Measurements from ENCODE around the gene KBTBD3. TPM values are rescaled to one million over a fixed set of nuclear protein-coding genes. Genes with fewer than 3 reads are reported as not detected.

Gene KBTBD3
- total RNA-seq, 2 experiments from 2014 or later = 7.9 to 8.7 TPM

DNA sequence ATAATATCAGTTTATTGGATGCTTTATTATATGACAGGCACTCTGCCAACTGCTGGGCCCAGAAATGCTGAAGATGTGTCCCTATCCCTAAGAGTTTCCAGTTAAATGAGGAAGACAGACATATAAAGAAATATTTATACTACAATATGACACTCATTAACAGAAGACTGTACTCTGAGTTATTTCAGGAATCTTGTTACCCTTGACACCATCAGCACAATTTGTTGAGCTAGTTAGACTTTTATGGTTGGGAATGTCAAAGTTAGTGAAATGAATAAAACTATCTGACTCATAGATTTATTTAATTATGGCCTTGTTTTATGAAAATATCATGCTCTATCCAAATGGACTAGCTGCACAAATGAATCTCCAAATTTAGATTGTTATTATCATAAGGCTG is 29.5 kb downstream of the KBTBD3 start:
- no peak for DNase-seq
- H3K36me3 Mint-ChIP-seq = no peaks in the 10 kb centered on the region
- H3K4me3 Mint-ChIP-seq = no peak overlapping the region
- H3K9me3 Mint-ChIP-seq (ENCODE audit: low read depth) = no peaks in the 10 kb centered on the region
- H3K27ac Mint-ChIP-seq = no peak overlapping the region
- CTCF ChIA-PET = no interaction called here
- peaks cover 4% of the 10 kb centered on the region for H3K4me1 Mint-ChIP-seq
- H3K27me3 Mint-ChIP-seq = no peaks in the 10 kb centered on the region
- no peak for ATAC-seq

DNA sequence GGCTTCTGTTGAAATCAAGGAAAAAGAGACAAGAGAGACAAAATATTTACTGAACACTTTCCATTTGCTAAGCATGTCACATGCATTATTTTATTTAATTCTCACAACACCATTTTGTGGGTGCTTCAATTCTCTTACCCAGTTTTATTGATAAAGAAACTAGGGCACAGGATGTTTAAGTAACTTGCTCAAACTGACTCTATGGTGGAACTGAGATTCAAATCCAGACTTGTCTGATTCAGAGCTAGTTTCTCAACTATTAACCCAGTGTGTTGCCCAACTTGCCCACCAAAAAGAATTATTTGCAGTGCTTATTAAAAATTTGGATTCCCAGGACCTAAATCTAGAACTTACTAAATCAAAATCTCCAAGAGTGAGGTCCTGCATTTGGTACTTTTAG is 33.6 kb downstream of the KBTBD3 start:
- Mint-ChIP-seq H3K4me1 (peaks cover 7% of the 10 kb centered on the region), H3K9me3 (ENCODE audit: low read depth) (no peaks in the 10 kb centered on the region), H3K27ac (no peak overlapping the region), H3K27me3 (no peaks in the 10 kb centered on the region), H3K36me3 (no peaks in the 10 kb centered on the region), H3K4me3 (no peak overlapping the region)
- CTCF ChIA-PET = no interaction called here
- DNase-seq (no peak), ATAC-seq (no peak)

GRCh38 chr11:106032861-106033260 is 44.3 kb downstream of the KBTBD3 start:
- Mint-ChIP-seq H3K4me1 (peaks cover 5% of the 10 kb centered on the region), H3K9me3 (ENCODE audit: low read depth) (peaks cover 2% of the 10 kb centered on the region), H3K27ac (no peak overlapping the region), H3K27me3 (peaks cover 8% of the 10 kb centered on the region), H3K4me3 (no peak overlapping the region), H3K36me3 (no peaks in the 10 kb centered on the region)
- ATAC-seq (no peak), DNase-seq (no peak)
- CTCF ChIA-PET = no interaction called here

DNA sequence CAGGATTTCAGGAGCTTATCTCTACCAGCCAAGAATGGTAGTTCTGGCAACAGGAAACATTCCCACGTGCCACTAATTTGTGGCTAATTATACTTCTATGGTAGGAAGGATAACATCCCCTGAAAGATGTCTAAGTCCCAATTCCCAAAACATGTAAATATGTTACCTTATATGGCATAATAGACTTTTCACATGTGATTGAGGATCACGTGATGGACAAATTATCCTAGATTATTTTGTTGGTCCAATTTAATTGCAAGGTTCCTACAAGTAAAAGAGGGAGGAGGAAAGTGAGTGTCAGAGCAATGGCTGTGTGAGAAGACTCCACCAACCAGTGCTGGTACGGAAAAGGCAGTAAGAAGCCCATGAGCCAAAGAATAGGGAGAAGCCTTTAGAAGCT is 45.2 kb downstream of the KBTBD3 start:
- Mint-ChIP-seq H3K27ac (no peak overlapping the region), H3K36me3 (peaks cover 2% of the 10 kb centered on the region)
- CTCF ChIA-PET = interaction anchor here (1.9 kb wide), 1 partner anchor 10 kb away, joined by 4 read pairs; the partner anchor contains the start of gene MSANTD4

GRCh38 chr11:106031202-106031810 is 45.8 kb downstream of the KBTBD3 start:
- peaks cover 8% of the 10 kb centered on the region for H3K27me3 Mint-ChIP-seq
- H3K36me3 Mint-ChIP-seq = peaks cover 2% of the 10 kb centered on the region
- no peak overlapping the region for H3K27ac Mint-ChIP-seq
- peak; percentile 74 for ATAC-seq
- peaks cover 7% of the 10 kb centered on the region for H3K9me3 Mint-ChIP-seq (ENCODE audit: low read depth)
- CTCF ChIA-PET = interaction anchor here (1.9 kb wide), 1 partner anchor 9 kb away, joined by 4 read pairs; the partner anchor contains the start of gene MSANTD4
- H3K4me1 Mint-ChIP-seq = peaks cover 5% of the 10 kb centered on the region
- DNase-seq = no peak
- H3K4me3 Mint-ChIP-seq = no peak overlapping the region

More for the DNA sequence above, 45.2 kb downstream of the KBTBD3 start:
- Mint-ChIP-seq H3K4me3 (no peak overlapping the region), H3K9me3 (ENCODE audit: low read depth) (peaks cover 7% of the 10 kb centered on the region), H3K27me3 (peaks cover 8% of the 10 kb centered on the region), H3K4me1 (peaks cover 5% of the 10 kb centered on the region)
- ATAC-seq (no peak), DNase-seq (no peak)

DNA sequence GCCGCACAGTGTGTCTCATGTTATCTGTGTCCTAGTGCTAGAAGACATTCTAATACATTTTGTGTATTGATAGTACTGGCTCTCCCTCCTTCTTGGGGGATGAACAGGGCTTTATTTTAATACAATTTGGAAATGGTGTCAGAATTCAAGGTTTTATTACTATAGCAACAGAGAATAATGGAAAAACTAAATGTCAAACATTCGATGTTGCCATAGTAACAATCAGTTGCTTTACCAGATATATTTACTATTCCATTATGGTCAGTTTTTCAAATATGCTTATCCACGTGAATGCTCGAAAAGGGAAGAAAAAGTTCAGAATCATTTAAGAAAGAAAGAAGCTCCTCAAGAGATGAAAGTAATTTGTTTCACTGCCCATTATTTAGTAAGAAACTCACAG is 46.5 kb downstream of the KBTBD3 start:
- Mint-ChIP-seq H3K9me3 (ENCODE audit: low read depth) (peaks cover 9% of the 10 kb centered on the region), H3K4me1 (peaks cover 5% of the 10 kb centered on the region), H3K27ac (no peak overlapping the region), H3K36me3 (peaks cover 2% of the 10 kb centered on the region), H3K4me3 (no peak overlapping the region), H3K27me3 (peaks cover 8% of the 10 kb centered on the region)
- ATAC-seq (no peak), DNase-seq (no peak)
- CTCF ChIA-PET = interaction anchor here (1.9 kb wide), 1 partner anchor 8 kb away, joined by 4 read pairs; the partner anchor contains the start of gene MSANTD4

GRCh38 chr11:106022795-106023275 is 54.3 kb downstream of the KBTBD3 start:
- Mint-ChIP-seq H3K36me3 (peaks cover 17% of the 10 kb centered on the region), H3K4me3 (peak overlapping the region; percentile 85), H3K9me3 (ENCODE audit: low read depth) (peaks cover 7% of the 10 kb centered on the region), H3K27me3 (no peaks in the 10 kb centered on the region), H3K27ac (peak overlapping the region; percentile 81), H3K4me1 (peaks cover 38% of the 10 kb centered on the region)
- CTCF ChIA-PET = interaction anchor here (1.2 kb wide), 1 partner anchor 9 kb away, joined by 4 read pairs; no protein-coding TSS in a partner anchor
- ATAC-seq (no peak), DNase-seq (no peak)

DNA sequence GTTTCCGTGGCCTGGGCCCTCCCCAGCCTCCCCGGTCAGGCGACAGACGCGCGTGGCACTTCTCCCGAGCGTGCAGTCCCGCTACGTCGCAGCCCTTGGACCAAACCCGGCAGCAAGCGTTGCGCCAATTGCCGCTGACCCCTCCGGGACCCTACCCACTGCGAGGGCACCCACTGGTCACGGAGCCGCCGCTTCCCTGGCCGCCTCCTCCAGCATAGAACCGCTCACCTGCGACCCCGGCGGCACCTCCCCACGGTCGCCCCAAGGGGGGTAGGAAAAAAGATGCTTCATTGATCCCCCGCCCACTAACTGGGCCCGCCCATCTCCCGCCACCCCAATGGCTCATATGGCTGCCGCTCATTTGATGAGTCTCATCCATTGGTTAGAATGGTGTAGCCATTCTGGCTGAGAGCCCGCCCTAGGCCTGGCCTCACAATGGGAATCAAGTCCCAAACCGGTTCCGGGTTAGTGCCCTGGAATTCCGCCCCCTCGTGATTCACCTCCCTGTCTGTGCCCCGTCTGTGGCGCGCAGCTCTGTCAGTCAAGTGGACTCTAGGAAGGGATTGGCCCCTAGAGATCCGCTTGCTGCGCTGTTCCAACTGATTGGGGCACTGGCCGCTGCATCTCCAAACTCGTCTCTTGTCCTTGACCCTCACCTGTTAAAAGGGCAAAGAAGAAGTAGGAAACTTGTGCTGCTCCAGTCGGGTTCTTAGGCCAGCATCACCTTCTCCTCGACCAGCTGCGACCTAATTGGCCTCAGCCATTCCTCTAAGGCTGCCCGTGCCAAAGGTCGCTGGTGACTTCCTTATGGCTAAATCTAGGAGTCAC is 55.0 kb downstream of the KBTBD3 start, which contains the start of gene MSANTD4:
Gene MSANTD4 (minus strand): TSS at position 274 of the 828 bp plus-strand sequence. CDS start 11,323 bp downstream, outside the sequence.
- H3K27ac Mint-ChIP-seq = peak within 1 kb of the TSS; percentile 81
- peaks cover 5% of the 10 kb centered on the region for H3K9me3 Mint-ChIP-seq (ENCODE audit: low read depth)
- CTCF ChIA-PET = interaction anchor here (1.2 kb wide), 1 partner anchor 9 kb away, joined by 4 read pairs; no protein-coding TSS in a partner anchor
- DNase-seq (peak; percentile 98), ATAC-seq (peak; percentile 98)
- H3K36me3 Mint-ChIP-seq = peaks cover 16% of the 10 kb centered on the region
- peak within 1 kb of the TSS; percentile 85 for H3K4me3 Mint-ChIP-seq
- peaks cover 39% of the 10 kb centered on the region for H3K4me1 Mint-ChIP-seq
- no peaks in the 10 kb centered on the region for H3K27me3 Mint-ChIP-seq

DNA sequence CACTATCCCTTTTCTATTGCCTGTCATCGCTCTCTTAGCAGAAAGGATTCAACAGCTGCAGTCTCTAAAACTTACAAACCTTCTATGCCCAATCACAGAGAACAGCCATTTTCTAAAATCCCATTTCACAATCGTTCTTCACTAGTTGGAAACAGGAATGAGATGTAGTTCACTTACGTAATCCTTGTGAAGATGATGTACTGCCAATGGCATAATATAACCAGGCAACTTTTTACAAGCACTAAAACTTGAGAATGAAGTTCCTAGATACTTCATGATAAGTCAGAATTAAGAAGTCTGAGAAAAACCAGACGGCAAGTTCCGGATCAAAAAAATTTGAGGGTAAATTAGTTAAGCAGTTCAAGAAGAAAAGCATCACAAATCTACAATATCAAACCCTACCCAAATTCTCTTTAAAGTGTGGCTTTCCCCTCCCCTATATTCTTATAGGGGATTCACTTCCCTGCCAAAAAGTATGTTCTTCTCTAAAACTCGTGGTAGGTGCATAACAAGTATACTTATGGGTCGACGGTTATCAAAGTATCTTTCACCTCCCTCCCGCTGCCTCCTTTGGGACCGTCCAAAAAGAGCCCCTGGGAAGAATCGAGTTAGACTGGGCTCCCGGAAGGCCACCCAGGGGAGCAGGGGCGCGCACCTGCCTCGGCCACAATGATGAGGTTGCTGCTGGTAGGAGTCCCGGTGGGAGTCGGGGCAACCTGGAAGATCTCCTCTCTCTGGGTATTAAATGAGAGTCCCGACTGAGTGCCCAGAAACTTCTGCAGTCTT is 55.8 kb downstream of the KBTBD3 start:
- Mint-ChIP-seq H3K27ac (peak overlapping the region; percentile 81), H3K4me3 (peak overlapping the region; percentile 85), H3K9me3 (ENCODE audit: low read depth) (peaks cover 2% of the 10 kb centered on the region), H3K4me1 (peaks cover 48% of the 10 kb centered on the region), H3K27me3 (no peaks in the 10 kb centered on the region), H3K36me3 (peaks cover 19% of the 10 kb centered on the region)
- ATAC-seq (peak; percentile 1), DNase-seq (no peak)
- CTCF ChIA-PET = no interaction called here

GRCh38 chr11:106017093-106017492 is 60.1 kb downstream of the KBTBD3 start:
- H3K4me1 Mint-ChIP-seq = peaks cover 44% of the 10 kb centered on the region

GRCh38 chr11:106015066-106015465 is 62.1 kb downstream of the KBTBD3 start:
- Mint-ChIP-seq H3K4me3 (no peak overlapping the region), H3K27me3 (no peaks in the 10 kb centered on the region), H3K4me1 (peaks cover 33% of the 10 kb centered on the region), H3K27ac (no peak overlapping the region), H3K36me3 (peaks cover 46% of the 10 kb centered on the region), H3K9me3 (ENCODE audit: low read depth) (no peaks in the 10 kb centered on the region)
- ATAC-seq (no peak), DNase-seq (no peak)
- CTCF ChIA-PET = no interaction called here

More at GRCh38 chr11:106017093-106017492, 60.1 kb downstream of the KBTBD3 start:
- Mint-ChIP-seq H3K4me3 (no peak overlapping the region), H3K9me3 (ENCODE audit: low read depth) (no peaks in the 10 kb centered on the region), H3K27me3 (no peaks in the 10 kb centered on the region), H3K36me3 (peaks cover 38% of the 10 kb centered on the region), H3K27ac (no peak overlapping the region)
- DNase-seq = no peak
- CTCF ChIA-PET = no interaction called here
- no peak for ATAC-seq

DNA sequence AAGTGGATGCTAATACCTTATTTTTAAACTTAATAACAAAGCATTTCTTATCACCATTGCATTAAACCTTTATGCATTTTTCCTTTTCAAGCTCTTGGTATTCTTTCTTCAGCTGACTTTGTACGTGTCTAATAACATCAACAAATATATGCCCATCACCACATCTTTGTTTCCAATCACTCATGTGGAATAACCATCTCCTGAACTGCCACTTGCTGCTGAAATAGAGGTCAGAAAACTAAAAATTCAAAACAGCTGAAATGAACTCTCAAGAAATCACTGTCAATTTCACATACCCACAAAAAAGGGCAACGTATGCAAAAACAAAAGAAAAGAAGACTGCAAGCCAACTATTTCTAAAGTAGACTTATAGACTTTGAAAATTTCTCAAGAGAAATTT is 62.5 kb downstream of the KBTBD3 start:
- no peaks in the 10 kb centered on the region for H3K27me3 Mint-ChIP-seq
- CTCF ChIA-PET = no interaction called here
- H3K36me3 Mint-ChIP-seq = peaks cover 49% of the 10 kb centered on the region

GRCh38 chr11:106014035-106014434 is 63.1 kb downstream of the KBTBD3 start:
- H3K4me3 Mint-ChIP-seq = no peak overlapping the region
- H3K4me1 Mint-ChIP-seq = peaks cover 25% of the 10 kb centered on the region
- no peak overlapping the region for H3K27ac Mint-ChIP-seq
- DNase-seq (no peak), ATAC-seq (no peak)
- H3K27me3 Mint-ChIP-seq = no peaks in the 10 kb centered on the region
- CTCF ChIA-PET = no interaction called here
- H3K36me3 Mint-ChIP-seq = peaks cover 51% of the 10 kb centered on the region
- H3K9me3 Mint-ChIP-seq (ENCODE audit: low read depth) = peaks cover 3% of the 10 kb centered on the region

More for the DNA sequence above, 62.5 kb downstream of the KBTBD3 start:
- Mint-ChIP-seq H3K4me3 (no peak overlapping the region), H3K9me3 (ENCODE audit: low read depth) (peaks cover 2% of the 10 kb centered on the region), H3K27ac (no peak overlapping the region), H3K4me1 (peaks cover 29% of the 10 kb centered on the region)
- no peak for DNase-seq
- ATAC-seq = no peak

Data from activated CD8-positive, alpha-beta memory T cell treated with anti-CD3 and anti-CD28 coated beads, Interleukin-2, amount 10 ng/mL, durations not matched to agents 7 days and 5 days (primary cell).